GM21447 (cell line): ENCODE data around the gene AUH.

ENCODE experiments used
- ATAC-seq: cut with Tn5 transposase; IDR thresholded peaks from one replicate; pipeline ENCODE4 v1.9.1; 2021; ENCODE audit not compliant: unreplicated experiment

AUH gene

GRCh38 chr9:91253488-91253887 is 108.2 kb downstream of the AUH start:
- ATAC-seq = no peak

GRCh38 chr9:91248707-91249106 is 113.0 kb downstream of the AUH start:
- no peak for ATAC-seq

DNA sequence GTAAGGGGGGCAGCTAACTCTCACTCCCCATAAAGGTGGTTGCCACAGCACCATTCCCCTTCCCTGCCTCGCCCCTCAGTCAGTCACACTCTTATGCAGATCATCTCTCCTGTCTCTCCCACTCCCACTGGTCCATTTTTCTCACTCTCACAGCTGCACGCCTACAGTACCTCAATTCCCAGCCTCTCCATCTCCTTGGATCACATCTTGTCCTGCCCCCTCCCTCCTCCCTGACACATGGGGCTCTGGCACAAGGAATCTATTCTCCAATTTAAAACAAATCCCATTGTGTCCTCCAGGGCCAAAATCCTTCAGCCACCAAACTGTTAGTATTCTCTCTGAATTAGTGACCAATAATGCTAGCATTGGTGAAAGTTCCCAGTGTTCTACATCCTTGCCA is 114.4 kb downstream of the AUH start:
- no peak for ATAC-seq

GRCh38 chr9:91246846-91247245 is 114.9 kb downstream of the AUH start:
- ATAC-seq = no peak

GRCh38 chr9:91245431-91246313 is 116.0 kb downstream of the AUH start:
- no peak for ATAC-seq

DNA sequence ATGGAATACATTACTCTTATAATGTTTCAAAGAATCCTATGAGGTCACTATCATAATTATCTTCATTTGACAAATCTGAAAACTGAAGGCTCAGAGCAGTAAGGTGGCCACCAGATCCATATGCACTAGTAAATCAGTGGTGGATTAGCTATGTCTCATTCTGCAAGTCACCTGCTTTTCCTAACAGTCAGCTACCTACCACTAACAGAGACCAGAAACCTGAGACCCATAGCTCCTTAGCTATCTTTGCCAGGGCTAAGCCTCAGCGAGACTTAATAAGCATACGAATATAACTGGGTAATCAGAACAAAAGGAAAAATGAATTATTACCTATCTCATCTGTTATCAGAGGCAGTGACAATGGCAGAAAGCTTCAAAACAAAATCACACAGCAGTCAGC is 118.7 kb downstream of the AUH start:
- ATAC-seq = no peak

DNA sequence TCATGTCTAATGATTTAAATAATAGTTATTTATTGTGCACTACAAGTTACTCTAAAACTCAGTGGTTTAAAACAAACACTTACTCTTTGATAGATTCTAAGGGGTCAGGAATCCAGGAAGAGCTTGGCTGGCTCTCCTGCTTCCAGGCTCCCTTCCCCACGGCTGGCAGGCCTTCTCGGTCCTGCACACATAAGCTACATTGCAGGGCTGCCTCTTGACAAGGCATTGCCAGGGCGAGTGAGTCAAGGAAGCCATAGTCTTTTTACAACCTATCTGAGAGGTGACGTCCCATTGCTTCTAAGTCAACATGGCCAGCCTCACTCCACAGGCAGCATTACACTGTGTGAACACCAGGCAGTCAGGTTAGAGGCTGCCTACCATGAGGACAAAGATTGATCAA is 119.8 kb downstream of the AUH start:
- no peak for ATAC-seq

DNA sequence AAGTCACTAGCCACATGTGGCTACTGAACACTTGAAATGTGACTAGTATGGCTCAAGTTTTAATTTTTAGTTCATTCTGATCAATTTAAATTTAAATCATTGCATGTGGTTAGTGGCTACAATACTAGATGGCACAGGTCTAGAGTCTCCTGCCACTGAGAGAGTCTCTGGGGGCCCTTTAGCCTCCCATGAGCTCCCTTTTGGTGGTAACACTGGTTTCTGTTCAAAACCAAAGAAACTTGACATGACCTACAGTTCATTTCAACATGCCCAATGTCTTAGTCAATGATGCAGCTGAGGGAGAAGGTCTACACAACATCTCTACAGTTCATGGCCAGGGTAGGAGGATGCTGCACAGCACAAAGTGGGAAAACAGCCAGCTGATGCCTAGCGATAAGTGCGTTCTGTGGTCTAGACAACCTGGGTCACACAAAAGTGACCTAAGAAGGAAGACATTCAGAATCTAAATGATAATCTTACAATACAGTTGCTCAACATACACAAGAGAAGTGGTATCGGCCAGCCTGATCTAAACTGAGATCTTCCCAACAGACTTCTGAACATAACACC is 121.0 kb downstream of the AUH start:
- no peak for ATAC-seq

DNA sequence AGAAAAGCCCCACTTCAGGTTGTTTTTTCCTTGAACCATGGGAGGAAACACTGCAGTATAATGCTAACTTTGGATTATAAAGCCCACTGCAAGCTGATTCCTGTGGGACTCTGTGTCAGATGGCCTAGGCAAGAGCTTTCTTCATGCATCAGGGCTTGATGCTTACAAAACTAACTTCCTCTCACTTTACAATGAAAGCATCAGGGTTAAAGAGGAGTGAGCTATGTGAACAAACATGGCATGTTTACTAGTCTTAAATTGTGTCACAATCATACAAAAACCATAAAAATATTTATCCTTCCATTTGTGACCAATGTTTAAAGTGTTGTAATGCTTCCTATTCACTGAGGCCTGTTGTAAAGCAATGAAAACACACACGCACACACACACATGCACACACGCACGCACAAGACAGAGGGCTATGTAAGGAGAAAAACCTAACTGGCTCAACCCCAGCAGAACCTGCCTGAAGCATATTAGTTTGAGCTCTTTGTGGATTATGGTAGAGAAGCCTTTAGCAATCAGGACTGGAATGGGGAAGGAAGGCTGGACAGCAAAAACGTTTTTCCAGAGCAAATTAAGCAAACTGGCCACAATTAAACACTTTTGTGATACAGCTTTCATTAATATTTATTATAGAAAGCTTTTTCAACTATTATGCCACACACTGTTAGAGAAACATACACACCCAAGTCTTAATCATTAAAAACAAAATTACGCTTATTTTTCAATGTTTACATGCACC is 122.2 kb downstream of the AUH start:
- no peak for ATAC-seq

- no peak for ATAC-seq
These were observed 127.2 kb downstream of the AUH start for GRCh38 chr9:91234523-91234922.

DNA sequence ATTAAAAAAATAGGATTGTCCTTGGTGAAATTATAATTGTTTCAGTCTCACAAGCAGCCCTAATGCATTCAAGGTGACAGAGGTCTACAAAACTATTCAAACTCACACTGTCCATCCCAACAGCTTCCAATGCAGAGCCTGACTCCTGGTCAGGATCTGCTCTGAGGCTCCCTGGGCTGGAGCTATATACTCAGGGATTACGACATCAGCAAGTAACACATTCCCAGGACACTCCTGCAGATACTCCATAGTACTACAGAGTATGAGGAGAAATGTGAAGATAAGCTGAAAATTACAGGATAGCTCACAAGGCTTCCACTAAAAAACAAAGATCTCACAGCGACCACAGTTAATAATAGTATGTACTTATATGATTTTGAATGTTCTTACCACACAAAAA is 130.1 kb downstream of the AUH start:
- no peak for ATAC-seq

DNA sequence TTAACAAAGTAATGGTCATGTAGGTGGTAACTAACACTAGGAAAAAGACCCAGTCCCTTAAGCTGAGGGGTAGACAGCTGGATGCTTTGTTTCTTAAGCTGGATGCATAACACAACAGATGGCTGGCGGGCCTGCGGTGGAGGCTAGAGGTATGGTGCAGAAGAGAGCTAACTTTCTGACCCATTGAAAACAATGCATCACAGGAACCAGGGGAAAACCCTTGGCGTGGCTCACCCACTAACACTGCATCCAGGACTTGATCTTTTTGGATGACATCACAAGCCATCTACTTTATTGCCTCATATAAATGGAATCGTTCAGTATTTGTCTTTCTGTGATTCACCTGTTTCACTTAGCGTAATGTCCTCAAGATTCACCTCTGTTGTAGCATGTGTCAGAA is 138.7 kb downstream of the AUH start:
- ATAC-seq = no peak

DNA sequence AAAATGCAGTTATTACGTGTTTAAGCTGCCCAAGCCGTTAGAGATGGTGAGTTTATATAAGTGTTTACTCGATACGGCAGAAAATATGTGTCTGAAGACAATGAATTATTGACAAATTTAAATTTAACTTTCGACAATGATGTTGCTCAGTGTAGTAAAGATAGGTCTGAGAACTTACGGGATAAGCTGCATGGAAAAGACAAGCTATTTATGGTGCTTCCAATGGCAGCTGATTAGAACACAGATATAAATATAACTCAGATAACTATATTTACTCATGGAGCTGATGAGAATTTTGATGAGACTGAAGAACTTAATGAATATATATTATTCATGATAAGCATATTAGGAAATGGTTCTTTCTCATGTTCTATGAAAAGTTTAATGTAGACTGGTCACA is 139.3 kb downstream of the AUH start:
- ATAC-seq = no peak

DNA sequence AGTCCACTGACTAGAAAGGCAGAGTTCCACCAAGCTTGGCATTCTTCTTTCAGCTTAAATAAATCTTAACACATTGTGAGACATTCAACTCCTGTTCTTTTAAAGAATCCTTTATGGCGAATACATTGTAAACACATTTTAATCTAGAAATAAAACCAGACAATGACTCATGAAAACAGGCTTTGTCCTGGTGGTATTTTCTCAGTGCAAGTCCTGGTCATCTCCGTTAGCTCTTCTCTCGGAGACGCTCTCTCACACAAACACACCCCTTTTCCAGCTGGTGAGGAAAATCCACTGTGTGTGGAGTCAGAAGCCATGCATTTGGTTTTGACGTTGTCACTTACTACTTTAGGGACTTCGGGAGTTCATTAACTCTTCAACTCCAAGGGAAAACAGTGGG is 140.4 kb downstream of the AUH start:
- ATAC-seq = no peak

DNA sequence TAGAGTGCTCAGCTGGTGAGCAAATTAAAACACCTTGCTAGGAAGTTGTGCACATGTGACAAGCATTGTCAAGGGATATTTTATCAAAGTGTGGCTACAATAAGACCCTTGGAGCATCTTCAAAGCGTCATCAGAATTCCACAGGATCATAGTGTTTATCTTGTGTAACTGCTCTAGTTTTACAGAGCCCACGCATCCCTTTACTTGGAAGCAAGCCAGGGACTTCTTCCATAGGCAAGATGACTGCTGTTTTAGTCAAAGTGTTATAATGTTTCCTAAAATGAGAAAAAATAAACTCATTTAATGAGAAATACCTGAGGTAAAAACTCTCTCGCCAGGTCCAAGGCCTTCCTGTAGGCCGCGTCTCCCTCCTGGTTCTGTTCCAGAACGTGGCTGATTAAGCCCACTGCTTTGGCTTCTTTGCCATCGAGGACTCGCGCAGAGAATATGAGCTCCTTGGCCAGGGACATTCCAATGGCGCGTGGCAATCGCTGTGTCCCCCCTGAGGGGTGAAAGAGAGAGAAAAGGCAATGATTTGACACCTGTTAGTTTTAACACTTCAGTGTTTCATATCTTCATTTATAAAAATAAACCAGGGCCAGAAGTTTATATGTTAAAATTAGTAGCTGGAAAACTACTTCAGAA is 141.1 kb downstream of the AUH start:
- no peak for ATAC-seq

- no peak for ATAC-seq
These were observed 141.7 kb downstream of the AUH start for GRCh38 chr9:91220021-91220420.

- no peak for ATAC-seq
These were observed 142.2 kb downstream of the AUH start for GRCh38 chr9:91219557-91219956.

GRCh38 chr9:91217388-91217787 is 144.3 kb downstream of the AUH start:
- ATAC-seq = no peak

- no peak for ATAC-seq
These were observed 146.9 kb downstream of the AUH start for GRCh38 chr9:91214867-91215266.

DNA sequence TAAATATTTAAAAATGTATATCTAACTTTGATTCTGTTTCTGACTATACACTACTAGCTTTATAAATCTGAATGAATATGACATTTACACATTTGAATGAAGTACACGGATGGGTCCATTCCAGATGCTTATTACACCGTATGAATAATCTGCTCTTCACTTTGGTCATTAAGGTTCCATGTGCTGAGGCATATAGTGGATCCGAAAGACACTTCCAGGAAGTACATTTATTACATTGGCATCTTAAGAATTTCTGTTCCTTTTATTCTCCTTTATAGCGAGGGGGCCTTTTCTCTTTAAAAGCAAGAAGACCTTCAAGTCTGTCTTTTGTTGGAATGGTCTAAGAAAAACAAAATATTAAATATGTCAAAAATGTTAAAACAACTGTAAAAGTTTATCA is 147.6 kb downstream of the AUH start:
- no peak for ATAC-seq

DNA sequence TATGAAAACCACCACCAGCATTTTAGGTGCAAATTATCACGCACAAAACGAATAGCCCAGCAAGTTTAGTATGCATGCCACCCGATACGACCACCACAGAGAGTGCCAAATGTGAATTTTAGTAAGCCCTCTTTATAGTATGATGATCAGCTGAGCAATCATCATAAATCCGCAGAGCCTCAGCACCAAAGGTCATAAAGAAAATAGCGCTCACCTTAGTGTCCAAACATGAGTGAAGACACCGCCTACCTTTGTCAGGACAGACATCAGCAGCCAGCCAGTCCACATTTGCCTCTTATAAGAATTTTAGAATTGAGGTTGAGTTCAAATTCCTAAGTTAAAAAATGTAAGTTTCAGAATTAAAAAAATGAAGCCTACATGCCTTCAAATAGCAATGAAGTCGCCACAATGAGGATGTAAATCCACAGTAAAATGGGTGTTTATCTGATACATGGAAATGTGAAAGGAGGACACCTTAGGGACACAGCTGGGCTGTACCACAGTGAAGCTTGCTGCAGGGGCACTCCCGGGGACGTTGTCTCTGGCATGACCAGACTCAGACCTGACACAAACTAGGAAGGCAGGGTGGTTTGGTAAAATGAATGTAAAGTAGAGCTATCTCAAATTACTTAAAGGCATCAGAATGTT is 149.0 kb downstream of the AUH start:
- ATAC-seq = no peak
